PFSK-1 (cell line): ENCODE data around the gene APOL5.

Experiments
- FOXP2 ChIP-seq: optimal IDR thresholded peaks from 2 replicates; pipeline ENCODE3; 2011; ENCODE audit warnings: borderline replicate concordance, control low read depth, inconsistent platforms; ENCODE audit not compliant: insufficient read depth; ENCODE audit errors: extremely low read length, extremely low read depth
- POLR2AphosphoS5 ChIP-seq: IDR thresholded peaks from 2 replicates; pipeline ENCODE4 v1.6.1; 2012; ENCODE audit warnings: low read depth, mild to moderate bottlenecking, control low read depth, low read length, moderate library complexity
- REST ChIP-seq, 2 experiments: IDR thresholded peaks; 2 replicates each; pipeline versions ENCODE4 v1.6.1 to v1.8.0; 2011 to 2012; ENCODE audit warnings: low read depth in 2 of 2, low read length in 2 of 2, control low read depth in 1 of 2, inconsistent platforms in 1 of 2, mild to moderate bottlenecking in 1 of 2, moderate library complexity in 1 of 2; ENCODE audit not compliant: insufficient read depth in 1 of 2
- SIN3A ChIP-seq: IDR thresholded peaks from 2 replicates; pipeline ENCODE4 v1.6.1; 2012; ENCODE audit warnings: mild to moderate bottlenecking, low read length, moderate library complexity, borderline replicate concordance; ENCODE audit not compliant: insufficient read depth

GRCh38 chr22:35733036-35733435 is 15.4 kb downstream of the APOL5 start:
- TF ChIP-seq POLR2AphosphoS5 (no peak), SIN3A (no peak), FOXP2 (no peak), REST (IDR thresholded peaks at IDR 0.05; ENCODE audit: insufficient read depth in 1 of 2, low read depth in 2 of 2, low read length in 2 of 2) (no peak)
